ENCODE results near the gene SPTLC2. TPM values are rescaled to one million over a fixed set of nuclear protein-coding genes. Genes with fewer than 3 reads are reported as not detected.
A peak's percentile ranks its signal among the peaks of the same experiment; 100 is the strongest.

The SPTLC2 gene
- total RNA-seq, 2 experiments from 2014 or later, result 23.7 to 30.2 TPM

DNA sequence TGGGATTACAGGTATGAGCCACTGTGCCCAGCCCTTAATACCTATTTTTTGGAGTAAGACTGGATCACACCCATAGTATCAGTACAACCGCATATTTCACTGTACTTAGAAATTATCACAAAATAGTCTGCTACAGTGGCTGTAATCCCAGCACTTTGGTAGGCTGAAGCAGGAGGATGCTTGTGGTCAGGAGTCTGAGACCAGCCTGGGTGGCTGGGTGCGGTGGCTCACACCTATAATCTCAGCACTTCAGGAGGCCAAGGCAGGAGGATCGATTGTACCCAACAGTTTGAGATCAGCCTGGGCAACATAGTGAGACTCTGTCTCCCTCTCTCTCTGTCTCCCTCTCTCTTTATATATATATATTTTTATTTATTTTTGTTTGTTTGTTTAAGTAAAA is 5.9 kb downstream of the SPTLC2 start:
- Mint-ChIP-seq H3K9me3 (no peaks in the 10 kb centered on the region), H3K27ac (no peak overlapping the region), H3K4me3 (no peak overlapping the region), H3K4me1 (ENCODE audit: low read depth) (peaks cover 66% of the 10 kb centered on the region), H3K27me3 (no peaks in the 10 kb centered on the region), H3K36me3 (ENCODE audit: low read depth) (peaks cover 13% of the 10 kb centered on the region)
- POLR2A ChIA-PET, result interaction anchor here (0.5 to 0.7 kb wide), 2 partner anchors 38 to 126 kb away, joined by 3 read pairs; no protein-coding TSS in a partner anchor
- CTCF ChIA-PET, result no interaction called here
- intact Hi-C loops (cut with micrococcal nuclease), result no loop called here
- TF ChIP-seq, protein P1, sequence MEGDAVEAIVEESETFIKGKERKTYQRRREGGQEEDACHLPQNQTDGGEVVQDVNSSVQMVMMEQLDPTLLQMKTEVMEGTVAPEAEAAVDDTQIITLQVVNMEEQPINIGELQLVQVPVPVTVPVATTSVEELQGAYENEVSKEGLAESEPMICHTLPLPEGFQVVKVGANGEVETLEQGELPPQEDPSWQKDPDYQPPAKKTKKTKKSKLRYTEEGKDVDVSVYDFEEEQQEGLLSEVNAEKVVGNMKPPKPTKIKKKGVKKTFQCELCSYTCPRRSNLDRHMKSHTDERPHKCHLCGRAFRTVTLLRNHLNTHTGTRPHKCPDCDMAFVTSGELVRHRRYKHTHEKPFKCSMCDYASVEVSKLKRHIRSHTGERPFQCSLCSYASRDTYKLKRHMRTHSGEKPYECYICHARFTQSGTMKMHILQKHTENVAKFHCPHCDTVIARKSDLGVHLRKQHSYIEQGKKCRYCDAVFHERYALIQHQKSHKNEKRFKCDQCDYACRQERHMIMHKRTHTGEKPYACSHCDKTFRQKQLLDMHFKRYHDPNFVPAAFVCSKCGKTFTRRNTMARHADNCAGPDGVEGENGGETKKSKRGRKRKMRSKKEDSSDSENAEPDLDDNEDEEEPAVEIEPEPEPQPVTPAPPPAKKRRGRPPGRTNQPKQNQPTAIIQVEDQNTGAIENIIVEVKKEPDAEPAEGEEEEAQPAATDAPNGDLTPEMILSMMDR (IDR thresholded peaks at IDR 0.05), result no peak
- DNase-seq (no peak), ATAC-seq (no peak)

GRCh38 chr14:77609922-77610321 is 6.5 kb downstream of the SPTLC2 start:
- DNase-seq (no peak), ATAC-seq (no peak)
- Mint-ChIP-seq H3K9me3 (no peaks in the 10 kb centered on the region), H3K4me1 (ENCODE audit: low read depth) (peaks cover 68% of the 10 kb centered on the region), H3K27ac (no peak overlapping the region), H3K4me3 (no peak overlapping the region), H3K36me3 (ENCODE audit: low read depth) (peaks cover 8% of the 10 kb centered on the region), H3K27me3 (no peaks in the 10 kb centered on the region)
- ChIA-PET POLR2A (interaction anchor here (0.7 kb wide), 1 partner anchor 125 kb away, joined by 3 read pairs; no protein-coding TSS in a partner anchor), CTCF (no interaction called here)
- TF ChIP-seq, protein P1 (IDR thresholded peaks at IDR 0.05), result no peak
- intact Hi-C loops (cut with micrococcal nuclease), result no loop called here

DNA sequence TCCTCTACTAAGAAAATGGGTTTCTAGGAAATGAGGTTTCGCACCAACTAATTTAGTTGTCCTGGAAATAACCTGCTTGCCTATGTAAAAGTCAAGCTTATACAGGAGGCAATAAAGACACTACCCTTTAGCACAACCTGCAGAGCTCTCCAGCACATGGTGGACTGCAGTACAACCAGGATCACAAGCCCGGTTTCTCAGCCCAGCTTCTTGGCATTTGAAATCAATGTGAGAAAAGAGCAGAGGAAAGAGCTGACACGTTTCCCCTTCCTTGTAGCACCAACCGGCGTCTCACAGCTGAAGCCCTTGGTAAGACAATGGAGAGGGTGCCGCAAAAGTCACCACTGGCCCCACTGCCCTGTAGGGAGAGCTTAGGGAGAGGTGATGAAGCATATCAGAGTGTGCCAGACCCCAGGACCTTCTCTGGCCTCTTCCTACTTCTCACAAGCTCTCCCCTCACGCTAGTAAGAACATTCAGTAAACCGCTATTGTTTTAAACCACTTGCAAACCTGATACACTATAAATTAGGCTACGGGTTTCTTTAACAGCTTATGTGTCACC is 8.6 kb downstream of the SPTLC2 start:
- Mint-ChIP-seq H3K9me3 (no peaks in the 10 kb centered on the region), H3K27me3 (no peaks in the 10 kb centered on the region), H3K36me3 (ENCODE audit: low read depth) (peaks cover 2% of the 10 kb centered on the region), H3K27ac (peak overlapping the region; percentile 89), H3K4me3 (peak overlapping the region; percentile 67), H3K4me1 (ENCODE audit: low read depth) (peaks cover 66% of the 10 kb centered on the region)
- TF ChIP-seq, protein P1 (IDR thresholded peaks at IDR 0.05), result no peak
- peak; percentile 81 for ATAC-seq
- POLR2A ChIA-PET, result interaction anchor here (0.6 to 2.2 kb wide), 5 partner anchors 9 to 1785 kb away, joined by 3 to 8 read pairs (median 7); partner anchors contain the start of gene SPTLC2
- intact Hi-C loops (cut with micrococcal nuclease), result no loop called here
- peak; percentile 46 for DNase-seq
- CTCF ChIA-PET, result interaction anchor here (1.0 to 2.1 kb wide), 4 partner anchors 10 to 292 kb away, joined by 3 to 9 read pairs (median 5); partner anchors contain the start of gene AHSA1

GRCh38 chr14:77605392-77605972 is 11.0 kb downstream of the SPTLC2 start:
- no peak overlapping the region for H3K4me3 Mint-ChIP-seq
- H3K9me3 Mint-ChIP-seq, result no peaks in the 10 kb centered on the region
- POLR2A ChIA-PET, result interaction anchor here (0.6 to 1.5 kb wide), 3 partner anchors 12 to 40 kb away, joined by 3 read pairs; no protein-coding TSS in a partner anchor
- peak overlapping the region; percentile 10 for H3K27ac Mint-ChIP-seq
- DNase-seq (no peak), ATAC-seq (no peak)
- intact Hi-C loops (cut with micrococcal nuclease), result no loop called here
- CTCF ChIA-PET, result interaction anchor here (1.1 to 1.3 kb wide), 2 partner anchors 8 to 10 kb away, joined by 4 to 5 read pairs; no protein-coding TSS in a partner anchor
- H3K4me1 Mint-ChIP-seq (ENCODE audit: low read depth), result peaks cover 71% of the 10 kb centered on the region
- peaks cover 2% of the 10 kb centered on the region for H3K36me3 Mint-ChIP-seq (ENCODE audit: low read depth)
- no peaks in the 10 kb centered on the region for H3K27me3 Mint-ChIP-seq
- TF ChIP-seq, protein P1 (IDR thresholded peaks at IDR 0.05), result no peak

DNA sequence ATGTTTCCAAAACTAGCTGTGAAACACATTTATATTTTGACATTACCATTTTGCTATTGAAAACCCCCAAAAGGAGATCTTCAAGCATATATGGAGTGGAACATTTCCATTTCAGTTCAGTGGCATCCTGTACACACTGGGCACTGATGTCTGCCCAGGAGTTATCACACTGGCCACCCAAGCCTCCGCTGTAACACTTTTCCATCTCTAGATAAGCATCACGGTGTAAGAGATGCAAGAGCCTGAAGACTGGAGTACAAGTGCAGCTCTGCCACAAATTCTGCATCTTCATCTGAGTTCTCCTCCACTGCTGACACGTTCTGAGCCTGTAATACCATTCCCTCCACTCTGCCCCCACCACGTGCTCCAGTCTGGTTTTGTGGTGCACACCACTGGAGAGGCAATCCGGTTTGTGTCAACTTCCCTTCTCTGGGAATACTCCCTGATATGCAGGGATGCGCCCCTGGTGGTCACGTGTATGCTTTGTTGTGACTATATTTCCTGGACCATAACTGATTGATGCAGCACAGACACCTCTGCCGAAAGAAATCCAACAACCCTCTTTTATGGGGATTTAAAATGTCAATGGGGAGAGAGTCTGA is 12.7 kb downstream of the SPTLC2 start:
- peaks cover 78% of the 10 kb centered on the region for H3K4me1 Mint-ChIP-seq (ENCODE audit: low read depth)
- peaks cover 2% of the 10 kb centered on the region for H3K36me3 Mint-ChIP-seq (ENCODE audit: low read depth)
- intact Hi-C loops (cut with micrococcal nuclease), result no loop called here
- ChIA-PET POLR2A (no interaction called here), CTCF (interaction anchor here (1.4 kb wide), 1 partner anchor 10 kb away, joined by 7 read pairs; no protein-coding TSS in a partner anchor)
- H3K9me3 Mint-ChIP-seq, result no peaks in the 10 kb centered on the region
- peak overlapping the region; percentile 32 for H3K27ac Mint-ChIP-seq
- H3K27me3 Mint-ChIP-seq, result no peaks in the 10 kb centered on the region
- ATAC-seq, result no peak
- DNase-seq, result no peak
- TF ChIP-seq, protein P1 (IDR thresholded peaks at IDR 0.05), result peak; percentile 26
- H3K4me3 Mint-ChIP-seq, result no peak overlapping the region
